ENCODE measurements around the gene SLC2A14. TPM values are rescaled to one million over a fixed set of nuclear protein-coding genes. Genes with fewer than 3 reads are reported as not detected.

Gene SLC2A14
- polyA plus RNA-seq, 6 donors from 2014 or later: 0.58 TPM; not detected in 5

Other genes starting within 250 kb of the SLC2A14 start
- gene APOBEC1, start 207.0 kb downstream of the SLC2A14 start, polyA plus RNA-seq (ENCODE audit: low read depth in 6 of 6): under 1 TPM in 1 of 6 donors, not detected in 5; 0.45 TPM
- gene GDF3, start 177.1 kb downstream of the SLC2A14 start, polyA plus RNA-seq (ENCODE audit: low read depth in 6 of 6): not detected
- not detected for gene DPPA3, start 161.5 kb downstream of the SLC2A14 start, polyA plus RNA-seq (ENCODE audit: low read depth in 6 of 6)
- gene CLEC4C, start 125.5 kb downstream of the SLC2A14 start, polyA plus RNA-seq (ENCODE audit: low read depth in 6 of 6): 10 to 100 TPM in 1 of 6 donors, 1 to 10 TPM in 4, under 1 TPM in 1; 0.61 to 13.4 (median 7.6) TPM
- gene NANOGNB, start 107.7 kb downstream of the SLC2A14 start, polyA plus RNA-seq (ENCODE audit: low read depth in 6 of 6): not detected
- not detected for gene NANOG, start 83.5 kb downstream of the SLC2A14 start, polyA plus RNA-seq (ENCODE audit: low read depth in 6 of 6)
- 100 to 1,000 TPM in 5 of 6 donors, 10 to 100 TPM in 1; 86.8 to 234 (median 144) TPM for gene SLC2A3, start 63.3 kb upstream of the SLC2A14 start, polyA plus RNA-seq (ENCODE audit: low read depth in 6 of 6)
- gene FOXJ2, start 159.8 kb upstream of the SLC2A14 start, polyA plus RNA-seq (ENCODE audit: low read depth in 6 of 6): 10 to 100 TPM in 3 of 6 donors, 1 to 10 TPM in 3; 4.6 to 18.4 (median 10.3) TPM
- under 1 TPM in 2 of 6 donors, not detected in 4; 0.23 to 0.43 TPM for gene C3AR1, start 193.4 kb upstream of the SLC2A14 start, polyA plus RNA-seq (ENCODE audit: low read depth in 6 of 6)
- 10 to 100 TPM; 19.6 to 35.8 (median 24.2) TPM for gene NECAP1, start 209.4 kb upstream of the SLC2A14 start, polyA plus RNA-seq (ENCODE audit: low read depth in 6 of 6)

Measured in naive B cell (primary cell).